ENCODE results near the gene NEURL1. TPM values are rescaled to one million over a fixed set of nuclear protein-coding genes. Genes with fewer than 3 reads are reported as not detected.

NEURL1 gene
- total and polyA plus RNA-seq, 3 experiments from 2014 or later, result 0.69 to 1.6 (median 1.5) TPM

DNA sequence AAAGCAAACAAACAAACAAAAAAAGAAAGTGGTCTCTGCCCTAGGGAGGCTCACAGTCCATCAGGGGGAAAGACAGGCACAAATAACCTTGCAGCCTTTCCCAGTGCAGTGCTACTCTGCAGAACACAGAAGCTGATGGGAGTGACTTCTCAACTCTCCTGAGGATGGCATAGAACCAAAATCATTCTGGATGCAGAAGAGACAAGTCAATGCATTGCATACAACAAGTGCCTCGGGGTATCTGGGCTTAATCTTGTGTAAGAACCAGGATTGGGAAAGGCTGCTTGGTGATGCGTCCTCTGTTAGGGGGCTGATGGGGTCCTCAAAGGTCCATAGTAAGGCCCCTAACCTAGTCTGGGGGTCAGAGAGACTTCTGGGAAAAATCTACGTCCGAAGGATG lies 68.9 kb downstream of the NEURL1 start:
- CTCF ChIA-PET, result interaction anchor here (1.3 kb wide), 1 partner anchor 145 kb away, joined by 3 read pairs; no protein-coding TSS in a partner anchor
- H3K4me1 Mint-ChIP-seq, result no peaks in the 10 kb centered on the region
- no peaks in the 10 kb centered on the region for H3K9me3 ChIP-seq (ENCODE audit: low read length)

DNA sequence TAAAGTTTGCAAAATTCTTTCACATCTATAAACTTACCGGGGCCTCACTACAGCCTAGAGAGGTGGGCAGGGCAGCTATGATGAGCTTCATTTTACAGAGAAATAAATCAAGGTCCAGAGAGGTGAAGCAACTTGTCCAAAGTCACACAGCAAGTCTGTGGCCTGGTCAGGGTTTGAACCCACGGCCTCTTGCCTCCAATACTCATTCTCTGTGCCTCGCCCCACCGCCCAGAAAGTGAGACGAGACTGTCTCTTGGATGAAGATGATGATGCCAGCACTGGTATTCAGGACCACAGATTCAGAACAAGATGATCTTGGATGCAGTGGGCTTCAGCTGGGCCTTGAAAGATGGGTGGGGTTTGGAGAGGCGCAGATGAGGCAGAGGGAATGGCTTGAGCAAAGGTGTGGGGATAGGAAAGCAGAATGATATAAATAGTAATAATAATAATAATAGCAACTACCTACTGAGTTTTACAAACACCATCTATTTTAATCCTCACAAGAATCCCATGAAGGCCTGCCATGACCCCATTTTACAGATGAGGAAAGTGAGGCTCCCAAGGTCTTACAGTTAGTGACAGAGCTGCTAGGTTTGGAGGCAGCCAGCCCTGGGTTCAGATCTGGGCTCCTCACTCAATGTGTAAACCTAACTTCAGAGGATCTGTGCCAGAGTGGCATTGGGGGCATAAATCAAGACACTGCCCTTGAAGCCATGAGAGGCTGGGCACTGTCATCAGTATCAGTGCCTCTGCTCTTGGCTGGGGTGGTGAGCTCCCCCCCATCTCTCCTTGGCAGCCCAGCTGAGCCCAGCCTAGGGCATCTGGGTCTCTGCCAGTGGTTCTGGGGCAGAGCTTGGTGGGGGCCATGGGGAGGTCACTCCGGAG lies 70.0 kb downstream of the NEURL1 start:
- Histone ChIP-seq H3K27ac (ENCODE audit: low read depth, low read length) (no peak overlapping the region), H3K4me3 (ENCODE audit: low read length) (no peak overlapping the region), H3K4me1 (ENCODE audit: insufficient read depth, low read length) (no peaks in the 10 kb centered on the region), H3K36me3 (ENCODE audit: insufficient read depth, low read length) (no peaks in the 10 kb centered on the region), H3K9me3 (ENCODE audit: low read length) (no peaks in the 10 kb centered on the region), H3K27me3 (ENCODE audit: insufficient read depth, low read length, poor library complexity, severe bottlenecking) (no peaks in the 10 kb centered on the region)
- DNase-seq, result no peak
- no peak overlapping the region for H3K4me3 Mint-ChIP-seq
- no peaks in the 10 kb centered on the region for H3K36me3 Mint-ChIP-seq
- H3K27me3 Mint-ChIP-seq, result peaks cover 5 to 19% of the 10 kb centered on the region in 2 donors
- no peak overlapping the region for H3K27ac Mint-ChIP-seq
- no peaks in the 10 kb centered on the region for H3K4me1 Mint-ChIP-seq
- no peaks in the 10 kb centered on the region for H3K9me3 Mint-ChIP-seq
- ChIA-PET CTCF (interaction anchor here (1.3 kb wide), 1 partner anchor 146 kb away, joined by 3 read pairs; no protein-coding TSS in a partner anchor), POLR2A (no interaction called here)

More for the DNA sequence above, 68.9 kb downstream of the NEURL1 start:
- Mint-ChIP-seq H3K9me3 (no peaks in the 10 kb centered on the region), H3K27me3 (peaks cover 7 to 29% of the 10 kb centered on the region in 2 donors), H3K4me3 (no peak overlapping the region), H3K36me3 (no peaks in the 10 kb centered on the region), H3K27ac (no peak overlapping the region)
- H3K36me3 ChIP-seq (ENCODE audit: insufficient read depth, low read length), result no peaks in the 10 kb centered on the region
- H3K27ac ChIP-seq (ENCODE audit: low read depth, low read length), result no peak overlapping the region
- DNase-seq, result no peak
- POLR2A ChIA-PET, result no interaction called here
- H3K4me3 ChIP-seq (ENCODE audit: low read length), result no peak overlapping the region
- no peaks in the 10 kb centered on the region for H3K27me3 ChIP-seq (ENCODE audit: insufficient read depth, low read length, poor library complexity, severe bottlenecking)
- no peaks in the 10 kb centered on the region for H3K4me1 ChIP-seq (ENCODE audit: insufficient read depth, low read length)

DNA sequence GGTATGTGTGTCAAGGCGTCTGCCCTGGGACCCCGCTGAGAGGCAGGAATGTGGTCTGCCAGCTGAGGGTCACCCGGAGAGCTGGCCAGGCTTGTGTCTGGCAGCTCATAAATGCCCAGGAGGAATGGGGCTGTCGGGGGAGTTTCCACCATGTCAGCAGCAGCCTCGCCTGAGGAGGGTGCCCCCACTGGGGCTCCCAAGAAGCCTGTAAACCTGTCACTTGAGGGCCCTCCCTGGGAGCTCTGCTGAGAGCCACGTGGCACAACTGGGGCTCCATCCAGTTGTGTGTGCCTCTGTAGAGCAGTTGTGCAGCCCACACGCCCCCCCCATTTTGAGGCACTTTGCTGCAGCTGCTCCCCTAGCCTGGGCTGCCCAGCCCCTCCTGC lies 70.6 kb downstream of the NEURL1 start:
- no peaks in the 10 kb centered on the region for H3K4me1 ChIP-seq (ENCODE audit: insufficient read depth, low read length)
- H3K36me3 ChIP-seq (ENCODE audit: insufficient read depth, low read length), result no peaks in the 10 kb centered on the region
- ChIA-PET POLR2A (no interaction called here), CTCF (interaction anchor here (1.2 kb wide), 2 partner anchors 61 to 115 kb away, joined by 3 read pairs; no protein-coding TSS in a partner anchor)
- no peak for DNase-seq
- H3K4me1 Mint-ChIP-seq, result no peaks in the 10 kb centered on the region
- no peaks in the 10 kb centered on the region for H3K9me3 ChIP-seq (ENCODE audit: low read length)
- H3K27ac ChIP-seq (ENCODE audit: low read depth, low read length), result no peak overlapping the region
- no peak overlapping the region for H3K4me3 ChIP-seq (ENCODE audit: low read length)
- no peaks in the 10 kb centered on the region for H3K36me3 Mint-ChIP-seq
- H3K27me3 ChIP-seq (ENCODE audit: insufficient read depth, low read length, poor library complexity, severe bottlenecking), result no peaks in the 10 kb centered on the region
- no peaks in the 10 kb centered on the region for H3K9me3 Mint-ChIP-seq
- H3K27me3 Mint-ChIP-seq, result peaks cover 5 to 15% of the 10 kb centered on the region in 2 donors
- no peak overlapping the region for H3K27ac Mint-ChIP-seq
- no peak overlapping the region for H3K4me3 Mint-ChIP-seq

DNA sequence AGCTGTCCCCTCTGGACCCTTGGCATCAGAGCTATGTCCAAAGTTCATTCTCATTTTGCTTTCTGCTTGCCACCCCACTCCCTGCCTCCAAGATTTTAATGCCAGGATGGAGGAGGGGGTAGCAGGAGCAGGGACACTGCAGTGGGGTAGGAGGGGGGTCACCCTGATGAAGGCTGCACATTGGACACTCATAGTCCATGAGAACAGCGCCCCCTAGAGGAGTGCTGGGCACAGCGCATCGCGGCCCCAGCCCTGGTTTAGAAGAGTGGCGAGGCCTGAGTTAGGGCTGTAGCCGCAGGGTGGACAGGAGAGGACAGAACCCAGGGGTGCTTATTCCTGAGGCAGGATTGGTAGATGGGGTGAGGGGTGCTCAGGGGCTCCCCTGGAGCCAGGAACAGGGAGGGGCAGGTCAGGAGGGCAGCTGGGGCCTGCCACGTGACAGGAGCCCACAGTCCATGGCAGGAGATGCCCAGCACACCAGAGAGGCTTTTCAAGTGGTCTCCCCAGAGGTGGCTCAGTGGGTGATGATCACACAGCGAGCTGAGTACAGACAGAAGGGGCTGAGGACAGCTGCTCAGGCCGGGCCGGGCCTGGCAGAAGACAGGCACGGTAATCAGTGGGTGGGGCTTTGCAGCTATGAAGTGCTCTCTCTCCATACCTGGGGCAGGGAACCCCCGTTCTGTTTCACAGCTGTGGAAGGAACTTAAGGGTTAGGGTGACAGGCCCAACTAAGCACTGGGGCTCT lies 71.4 kb downstream of the NEURL1 start:
- no peak for DNase-seq
- no peaks in the 10 kb centered on the region for H3K36me3 ChIP-seq (ENCODE audit: insufficient read depth, low read length)
- Mint-ChIP-seq H3K4me1 (no peaks in the 10 kb centered on the region), H3K27me3 (peaks cover 0 to 9% of the 10 kb centered on the region in 2 donors), H3K27ac (no peak overlapping the region), H3K36me3 (no peaks in the 10 kb centered on the region), H3K4me3 (no peak overlapping the region), H3K9me3 (no peaks in the 10 kb centered on the region)
- no peaks in the 10 kb centered on the region for H3K9me3 ChIP-seq (ENCODE audit: low read length)
- H3K4me1 ChIP-seq (ENCODE audit: insufficient read depth, low read length), result no peaks in the 10 kb centered on the region
- CTCF ChIA-PET, result interaction anchor here (1.2 kb wide), 2 partner anchors 62 to 114 kb away, joined by 3 read pairs; no protein-coding TSS in a partner anchor
- H3K27me3 ChIP-seq (ENCODE audit: insufficient read depth, low read length, poor library complexity, severe bottlenecking), result no peaks in the 10 kb centered on the region
- H3K4me3 ChIP-seq (ENCODE audit: low read length), result no peak overlapping the region
- POLR2A ChIA-PET, result no interaction called here
- no peak overlapping the region for H3K27ac ChIP-seq (ENCODE audit: low read depth, low read length)

DNA sequence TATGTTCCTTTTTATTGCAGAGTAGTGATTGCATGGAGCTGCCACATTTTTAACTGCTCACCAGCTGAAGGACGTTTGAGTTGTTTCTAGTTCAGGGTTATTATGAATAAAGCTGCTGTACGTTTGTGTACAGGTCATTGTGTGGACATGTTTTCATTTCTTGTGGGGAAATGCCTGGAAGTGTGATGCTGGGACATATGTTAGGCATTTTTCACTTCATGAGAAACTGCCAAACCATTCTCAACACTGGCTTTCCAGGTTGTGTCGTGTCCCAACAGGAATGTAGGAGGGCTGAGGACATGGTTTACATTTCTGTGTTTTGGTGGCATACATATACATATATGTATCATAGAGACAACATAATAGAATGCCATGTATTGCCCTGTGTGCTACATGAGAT lies 73.0 kb downstream of the NEURL1 start:
- Mint-ChIP-seq H3K27me3 (no peaks in the 10 kb centered on the region), H3K36me3 (no peaks in the 10 kb centered on the region), H3K4me1 (no peaks in the 10 kb centered on the region), H3K27ac (no peak overlapping the region), H3K9me3 (no peaks in the 10 kb centered on the region), H3K4me3 (no peak overlapping the region)
- no peaks in the 10 kb centered on the region for H3K27me3 ChIP-seq (ENCODE audit: insufficient read depth, low read length, poor library complexity, severe bottlenecking)
- no peak overlapping the region for H3K4me3 ChIP-seq (ENCODE audit: low read length)
- H3K36me3 ChIP-seq (ENCODE audit: insufficient read depth, low read length), result no peaks in the 10 kb centered on the region
- POLR2A ChIA-PET, result no interaction called here
- CTCF ChIA-PET, result no interaction called here
- H3K9me3 ChIP-seq (ENCODE audit: low read length), result no peaks in the 10 kb centered on the region
- H3K4me1 ChIP-seq (ENCODE audit: insufficient read depth, low read length), result no peaks in the 10 kb centered on the region
- DNase-seq, result no peak
- H3K27ac ChIP-seq (ENCODE audit: low read depth, low read length), result no peak overlapping the region

DNA sequence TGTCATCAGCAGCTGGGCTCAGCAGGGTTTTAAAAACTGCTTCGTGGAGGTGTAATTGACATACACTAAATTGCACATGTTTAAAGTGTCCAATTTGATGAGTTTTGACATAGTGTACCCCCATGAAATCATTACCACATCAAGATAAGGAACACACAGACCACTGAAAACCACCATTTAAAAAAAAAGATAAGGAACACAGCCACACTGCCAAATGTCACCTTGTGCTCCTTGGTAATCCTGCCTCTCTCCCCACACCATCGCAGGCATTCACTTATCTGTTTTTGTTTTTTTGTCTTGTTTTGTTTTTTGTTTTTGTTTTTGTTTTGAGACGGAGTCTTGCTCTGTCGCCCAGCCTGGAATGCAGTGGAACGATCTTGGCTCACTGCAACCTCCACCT lies 75.0 kb downstream of the NEURL1 start:
- CTCF ChIA-PET, result no interaction called here
- H3K27me3 ChIP-seq (ENCODE audit: insufficient read depth, low read length, poor library complexity, severe bottlenecking), result no peaks in the 10 kb centered on the region
- POLR2A ChIA-PET, result no interaction called here
- Mint-ChIP-seq H3K9me3 (no peaks in the 10 kb centered on the region), H3K27ac (no peak overlapping the region), H3K27me3 (peaks cover 9 to 11% of the 10 kb centered on the region in 2 donors), H3K36me3 (no peaks in the 10 kb centered on the region), H3K4me3 (no peak overlapping the region), H3K4me1 (no peaks in the 10 kb centered on the region)
- H3K4me1 ChIP-seq (ENCODE audit: insufficient read depth, low read length), result no peaks in the 10 kb centered on the region
- H3K27ac ChIP-seq (ENCODE audit: low read depth, low read length), result no peak overlapping the region
- H3K9me3 ChIP-seq (ENCODE audit: low read length), result no peaks in the 10 kb centered on the region
- no peak for DNase-seq
- H3K36me3 ChIP-seq (ENCODE audit: insufficient read depth, low read length), result no peaks in the 10 kb centered on the region
- H3K4me3 ChIP-seq (ENCODE audit: low read length), result no peak overlapping the region

DNA sequence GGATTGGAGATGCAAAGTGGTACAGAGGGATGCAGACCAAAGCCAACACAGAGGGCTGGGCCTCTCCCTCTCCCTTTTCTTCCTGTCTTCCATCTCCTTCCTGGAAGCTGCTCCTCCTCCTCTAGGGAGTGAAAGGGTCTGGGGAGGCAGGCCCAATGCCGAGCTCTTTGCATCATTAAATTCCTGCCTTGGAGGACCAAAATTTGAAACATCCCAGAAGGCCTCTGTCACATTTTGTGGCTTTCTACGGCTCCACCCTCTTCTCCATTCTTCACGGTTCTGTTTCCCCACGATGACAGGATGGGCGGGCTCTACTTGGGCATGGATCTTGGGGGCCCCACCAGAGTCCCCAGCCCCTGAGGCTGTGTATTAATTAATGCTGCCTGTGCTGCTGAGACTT lies 76.4 kb downstream of the NEURL1 start:
- Mint-ChIP-seq H3K4me3 (no peak overlapping the region), H3K27me3 (peaks cover 10 to 13% of the 10 kb centered on the region in 2 donors), H3K36me3 (no peaks in the 10 kb centered on the region), H3K9me3 (no peaks in the 10 kb centered on the region), H3K27ac (no peak overlapping the region), H3K4me1 (no peaks in the 10 kb centered on the region)
- ChIA-PET POLR2A (no interaction called here), CTCF (no interaction called here)
- DNase-seq, result no peak
- no peaks in the 10 kb centered on the region for H3K9me3 ChIP-seq (ENCODE audit: low read length)
- H3K4me1 ChIP-seq (ENCODE audit: insufficient read depth, low read length), result no peaks in the 10 kb centered on the region
- H3K27me3 ChIP-seq (ENCODE audit: insufficient read depth, low read length, poor library complexity, severe bottlenecking), result no peaks in the 10 kb centered on the region
- no peak overlapping the region for H3K27ac ChIP-seq (ENCODE audit: low read depth, low read length)
- H3K4me3 ChIP-seq (ENCODE audit: low read length), result no peak overlapping the region
- H3K36me3 ChIP-seq (ENCODE audit: insufficient read depth, low read length), result no peaks in the 10 kb centered on the region

Measured in CD8-positive, alpha-beta memory T cell (primary cell).